Duodenal mucosa (tissue), 2 donors: ENCODE results near the gene SIK2.

Experiments
- H3K27ac ChIP-seq: one replicate; pipeline ENCODE4 v1.7.0; 2013; ENCODE audit warnings: low read depth, low read length
- H3K27me3 ChIP-seq, 2 donors: one replicate each; pipeline ENCODE4 v1.7.0; 2013; ENCODE audit warnings: low read length in 2 of 2, control low read depth in 1 of 2; ENCODE audit not compliant: insufficient read depth in 2 of 2, control insufficient read depth in 1 of 2
- H3K36me3 ChIP-seq, 2 donors: one replicate each; pipeline ENCODE4 v1.7.0; 2013; ENCODE audit warnings: low read length in 2 of 2, control low read depth in 1 of 2; ENCODE audit not compliant: insufficient read depth in 2 of 2, control insufficient read depth in 1 of 2
- H3K4me1 ChIP-seq, 2 donors: one replicate each; pipeline ENCODE4 v1.7.0; 2013; ENCODE audit warnings: low read length in 2 of 2, control low read depth in 1 of 2; ENCODE audit not compliant: insufficient read depth in 2 of 2, control insufficient read depth in 1 of 2
- H3K4me3 ChIP-seq, 2 donors: one replicate each; pipeline ENCODE4 v1.7.0; 2013; ENCODE audit warnings: low read length in 2 of 2, low read depth in 1 of 2
- H3K9ac ChIP-seq, 2 donors: one replicate each; pipeline ENCODE4 v1.7.0; 2013; ENCODE audit warnings: low read length in 2 of 2, low read depth in 1 of 2
- H3K9me3 ChIP-seq, 2 donors: one replicate each; pipeline ENCODE4 v1.7.0; 2013; ENCODE audit warnings: low read length in 2 of 2, control low read depth in 1 of 2; ENCODE audit not compliant: control insufficient read depth in 1 of 2

Gene SIK2

GRCh38 chr11:111617286-111617685 is 15.0 kb downstream of the SIK2 start:
- H3K27me3 ChIP-seq, result no peaks in the 10 kb centered on the region
- no peaks in the 10 kb centered on the region for H3K4me1 ChIP-seq
- peaks cover 0 to 4% of the 10 kb centered on the region in 2 donors for H3K36me3 ChIP-seq
- H3K9me3 ChIP-seq, result no peaks in the 10 kb centered on the region
- no peak overlapping the region for H3K9ac ChIP-seq
- no peak overlapping the region for H3K4me3 ChIP-seq
- H3K27ac ChIP-seq, result no peak overlapping the region

- Histone ChIP-seq H3K36me3 (peaks cover 2 to 4% of the 10 kb centered on the region in 2 donors), H3K27me3 (no peaks in the 10 kb centered on the region), H3K27ac (no peak overlapping the region), H3K9ac (no peak overlapping the region), H3K4me3 (no peak overlapping the region), H3K9me3 (no peaks in the 10 kb centered on the region), H3K4me1 (peaks cover 0 to 23% of the 10 kb centered on the region in 2 donors)
These were observed 18.3 kb downstream of the SIK2 start for GRCh38 chr11:111620518-111620917.

- Histone ChIP-seq H3K9ac (no peak overlapping the region), H3K27ac (no peak overlapping the region), H3K4me3 (no peak overlapping the region), H3K9me3 (no peaks in the 10 kb centered on the region), H3K36me3 (peaks cover 0 to 2% of the 10 kb centered on the region in 2 donors), H3K4me1 (peaks cover 7 to 39% of the 10 kb centered on the region in 2 donors), H3K27me3 (no peaks in the 10 kb centered on the region)
These were observed 21.3 kb downstream of the SIK2 start for GRCh38 chr11:111623527-111624030.

GRCh38 chr11:111624608-111625007 is 22.4 kb downstream of the SIK2 start:
- Histone ChIP-seq H3K4me3 (no peak overlapping the region), H3K9me3 (no peaks in the 10 kb centered on the region), H3K36me3 (peaks cover 0 to 2% of the 10 kb centered on the region in 2 donors), H3K27me3 (no peaks in the 10 kb centered on the region), H3K4me1 (peaks cover 10 to 43% of the 10 kb centered on the region in 2 donors), H3K9ac (no peak overlapping the region), H3K27ac (no peak overlapping the region)

GRCh38 chr11:111627591-111627990 is 25.3 kb downstream of the SIK2 start:
- peaks cover 25 to 64% of the 10 kb centered on the region in 2 donors for H3K4me1 ChIP-seq
- no peak overlapping the region for H3K4me3 ChIP-seq
- H3K27ac ChIP-seq, result no peak overlapping the region
- peaks cover 0 to under 1% of the 10 kb centered on the region in 2 donors for H3K36me3 ChIP-seq
- H3K27me3 ChIP-seq, result no peaks in the 10 kb centered on the region
- H3K9ac ChIP-seq, result no peak overlapping the region
- H3K9me3 ChIP-seq, result no peaks in the 10 kb centered on the region

GRCh38 chr11:111629499-111629898 is 27.2 kb downstream of the SIK2 start:
- no peaks in the 10 kb centered on the region for H3K9me3 ChIP-seq
- H3K27me3 ChIP-seq, result no peaks in the 10 kb centered on the region
- H3K4me1 ChIP-seq, result peaks cover 43 to 68% of the 10 kb centered on the region in 2 donors
- no peaks in the 10 kb centered on the region for H3K36me3 ChIP-seq
- H3K27ac ChIP-seq, result no peak overlapping the region
- H3K9ac ChIP-seq, result no peak overlapping the region
- no peak overlapping the region for H3K4me3 ChIP-seq

GRCh38 chr11:111631024-111631665 is 28.9 kb downstream of the SIK2 start:
- Histone ChIP-seq H3K9ac (no peak overlapping the region), H3K4me3 (no peak overlapping the region), H3K27me3 (no peaks in the 10 kb centered on the region), H3K36me3 (no peaks in the 10 kb centered on the region), H3K4me1 (peaks cover 49 to 70% of the 10 kb centered on the region in 2 donors), H3K27ac (no peak overlapping the region), H3K9me3 (no peaks in the 10 kb centered on the region)

GRCh38 chr11:111631666-111632039 is 29.4 kb downstream of the SIK2 start:
- H3K27ac ChIP-seq, result no peak overlapping the region
- no peaks in the 10 kb centered on the region for H3K36me3 ChIP-seq
- H3K4me3 ChIP-seq, result no peak overlapping the region
- no peaks in the 10 kb centered on the region for H3K9me3 ChIP-seq
- peaks cover 49 to 70% of the 10 kb centered on the region in 2 donors for H3K4me1 ChIP-seq
- no peak overlapping the region for H3K9ac ChIP-seq
- no peaks in the 10 kb centered on the region for H3K27me3 ChIP-seq

GRCh38 chr11:111632516-111633220 is 30.4 kb downstream of the SIK2 start:
- Histone ChIP-seq H3K36me3 (no peaks in the 10 kb centered on the region), H3K4me1 (peaks cover 44 to 64% of the 10 kb centered on the region in 2 donors), H3K9me3 (no peaks in the 10 kb centered on the region), H3K27ac (no peak overlapping the region), H3K9ac (no peak overlapping the region), H3K4me3 (no peak overlapping the region), H3K27me3 (no peaks in the 10 kb centered on the region)

- Histone ChIP-seq H3K4me1 (peaks cover 44 to 64% of the 10 kb centered on the region in 2 donors), H3K36me3 (no peaks in the 10 kb centered on the region), H3K27ac (no peak overlapping the region), H3K27me3 (no peaks in the 10 kb centered on the region), H3K4me3 (no peak overlapping the region), H3K9me3 (no peaks in the 10 kb centered on the region), H3K9ac (no peak overlapping the region)
These were observed 31.0 kb downstream of the SIK2 start for GRCh38 chr11:111633248-111633647.
